K562 (cell line): Measurements from ENCODE around the gene METTL6. TPM values are rescaled to one million over a fixed set of nuclear protein-coding genes. Genes with fewer than 3 reads are reported as not detected.
A peak's percentile ranks its signal among the peaks of the same experiment; 100 is the strongest.

Experiments used
- ATAC-seq: fragments of 200-7000 bp; cut with Tn5 transposase; 3 replicates; pipeline ENCODE4 v1.9.1; 2020; ENCODE audit warnings: moderate library complexity
- BruUV-seq: library from RNA; stranded (reverse); fragments of 400-500 nt; replicated peaks from 2 replicates; lab custom pipeline; 2021; lab: Mats Ljungman, UMichigan
- CTCF ChIA-PET: fragments of 300-600 bp; formaldehyde crosslinking; extraction: SDS; loops from one replicate; lab custom pipeline; 2021; ENCODE audit warnings: low intra/inter-chr PET ratio; lab: Yijun Ruan, JAX
- POLR2A ChIA-PET: fragments of 300-600, 350-650 bp; sonication (Branson Sonifier 250); formaldehyde crosslinking; extraction: SDS; loops from one replicate; lab custom pipeline; 2021; ENCODE audit warnings: antibody characterized with exemption, inconsistent platforms; lab: Yijun Ruan, JAX
- DNase-seq, 4 experiments: peaks; one replicate each; pipeline versions ENCODE4 v3.0.0 to v3.0.0-alpha.2; 2011 to 2018; ENCODE audit warnings: low spot score in 3 of 4, mixed read lengths in 3 of 4; ENCODE audit errors: extremely low read depth in 1 of 4
- FAIRE-seq: peaks from 2 replicates; lab custom pipeline; 2011; peaks lifted over from hg19 to GRCh38; lab: Jason Lieb, UNC
- H2AFZ ChIP-seq: 2 replicates; pipeline ENCODE4 v1.6.0; 2011; ENCODE audit warnings: low read depth, low read length, control low read depth, inconsistent platforms
- H3K27ac ChIP-seq: fragments of 200-600 bp; 3 replicates; pipeline ENCODE4 v1.8.0; 2011; ENCODE audit warnings: low read depth, mild to moderate bottlenecking, control low read depth, inconsistent platforms, low read length, moderate library complexity, mixed read lengths; ENCODE audit errors: extremely low read depth
- H3K27me3 ChIP-seq, 2 experiments: fragments of 300-600 bp in 1 of 2; 2 replicates in 1 of 2; 3 replicates in 1 of 2; pipeline versions ENCODE4 v1.6.0 to v1.8.0; 2011; ENCODE audit warnings: inconsistent platforms in 2 of 2, low read length in 2 of 2, mild to moderate bottlenecking in 1 of 2, mixed read lengths in 1 of 2, moderate library complexity in 1 of 2; ENCODE audit not compliant: control insufficient read depth in 2 of 2, insufficient read depth in 2 of 2
- H3K36me3 ChIP-seq: fragments of 300-600 bp; 3 replicates; pipeline ENCODE4 v1.8.0; 2011; ENCODE audit warnings: mild to moderate bottlenecking, low read length, inconsistent platforms; ENCODE audit not compliant: control insufficient read depth, insufficient read depth
- H3K4me1 ChIP-seq, 2 experiments: fragments of 200-600 bp in 1 of 2; replicated peaks in 1 of 2; 2 replicates in 1 of 2; 3 replicates in 1 of 2; pipeline versions ENCODE4 v1.5.1 to v1.8.0; 2011; ENCODE audit warnings: inconsistent platforms in 2 of 2, low read length in 2 of 2, mild to moderate bottlenecking in 1 of 2, mixed read lengths in 1 of 2, moderate library complexity in 1 of 2; ENCODE audit not compliant: control insufficient read depth in 2 of 2, insufficient read depth in 2 of 2
- H3K4me2 ChIP-seq: 2 replicates; pipeline ENCODE4 v1.6.1; 2011; ENCODE audit warnings: low read length, control low read depth, inconsistent platforms, mixed read lengths; ENCODE audit not compliant: insufficient read depth
- H3K4me3 ChIP-seq: fragments of 200-600 bp; sonication (generic), shearing (Covaris generic); 2 replicates; pipeline ENCODE4 v1.5.1; 2016; ENCODE audit warnings: control low read depth, inconsistent platforms
- H3K79me2 ChIP-seq: fragments of 200-600 bp; 3 replicates; pipeline ENCODE4 v1.8.0; 2011; ENCODE audit warnings: low read length, inconsistent platforms; ENCODE audit not compliant: control insufficient read depth, insufficient read depth
- H3K9ac ChIP-seq, 2 experiments: 2 replicates each; pipeline versions ENCODE4 v1.6.0 to v1.6.1; 2011; ENCODE audit warnings: low read depth in 2 of 2, low read length in 2 of 2, control low read depth in 1 of 2, inconsistent platforms in 1 of 2, mild to moderate bottlenecking in 1 of 2, mixed read lengths in 1 of 2; ENCODE audit not compliant: insufficient read depth in 1 of 2
- H3K9me1 ChIP-seq: one replicate; pipeline ENCODE4 v1.6.0; 2011; ENCODE audit warnings: inconsistent platforms, mild to moderate bottlenecking, low read length, moderate library complexity; ENCODE audit not compliant: control insufficient read depth, insufficient read depth
- H3K9me3 ChIP-seq: replicated peaks from 2 replicates; pipeline ENCODE4 v1.5.1; 2011; ENCODE audit warnings: low read depth, low read length, inconsistent platforms; ENCODE audit not compliant: control insufficient read depth, insufficient read depth
- H4K20me1 ChIP-seq: replicated peaks from 2 replicates; pipeline ENCODE4 v1.6.1; 2011; ENCODE audit warnings: low read length, inconsistent platforms, mixed read lengths; ENCODE audit not compliant: control insufficient read depth, insufficient read depth
- ARID4B ChIP-seq: sonication (generic); formaldehyde crosslinking; IDR thresholded peaks from 2 replicates; pipeline ENCODE4 v1.8.0; 2022; ENCODE audit warnings: mild to moderate bottlenecking, missing genetic modification reagents
- FOXA3 ChIP-seq, 2 experiments: fragments of 450-650 bp in 1 of 2; sonication (generic) in 1 of 2; formaldehyde crosslinking; IDR thresholded peaks in 1 of 2; conservative IDR thresholded peaks in 1 of 2; 2 replicates each; pipeline versions ENCODE4 v1.4.0 to v1.8.0; 2020 to 2022; ENCODE audit warnings: mild to moderate bottlenecking in 2 of 2, missing genetic modification reagents in 1 of 2
- JUND ChIP-seq, 2 experiments: IDR thresholded peaks; 2 replicates in 1 of 2; 3 replicates in 1 of 2; pipeline ENCODE4 v1.6.1; 2011; ENCODE audit warnings: borderline replicate concordance in 2 of 2, low read depth in 2 of 2, low read length in 2 of 2, improper control_type of control experiment in 1 of 2, missing biosample characterization in 1 of 2, missing genetic modification characterization in 1 of 2, missing genetic modification reagents in 1 of 2
- KDM1A ChIP-seq, 2 experiments: fragments of 450-650 bp; IDR thresholded peaks; 2 replicates each; pipeline ENCODE4 v1.6.1; 2016; ENCODE audit warnings: mild to moderate bottlenecking in 2 of 2
- MEIS2 ChIP-seq: fragments of 450-650 bp; IDR thresholded peaks from 2 replicates; pipeline ENCODE4 v1.6.1; 2014; ENCODE audit warnings: mild to moderate bottlenecking; ENCODE audit not compliant: partially characterized antibody
- RFX1 ChIP-seq: fragments of 450-650 bp; IDR thresholded peaks from 2 replicates; pipeline ENCODE4 v1.6.1; 2016; ENCODE audit warnings: mild to moderate bottlenecking, moderate library complexity
- ZNF75A ChIP-seq: fragments of 450-650 bp; formaldehyde crosslinking; IDR thresholded peaks from 2 replicates; pipeline ENCODE4 v1.4.0; 2020; ENCODE audit warnings: mild to moderate bottlenecking
- WGBS: fragments of 100-300 bp; shearing (Covaris generic); methylation state at CpG from one replicate; pipeline ENCODE4 v1.1.6; 2016; ENCODE audit warnings: low coverage, mixed read lengths; ENCODE audit not compliant: insufficient coverage; ENCODE audit errors: missing lambda C conversion rate; 5-methylcytosine and 5-hydroxymethylcytosine counted together
- in situ Hi-C: fragments of 300-500 bp; cut with MboI; formaldehyde crosslinking; loops from 4 replicates; pipeline ENCODE4 v1.15.0; 2018; ENCODE audit warnings: inconsistent platforms, mixed read lengths
- intact Hi-C: fragments of 100-400 bp; cut with micrococcal nuclease; formaldehyde crosslinking; loops from 2 replicates; pipeline ENCODE4 v1.14.2; 2022
- polyA plus RNA-seq, 8 experiments: library from polyadenylated mRNA; depleted of rRNA in 4 of 8; stranded (reverse) in 5 of 8; unstranded in 3 of 8; fragments of >200 nt; fragmentation: Nextera tagmentation in 2 of 8; fragmentation: Illumina TruSeq in 1 of 8; extraction: Ambion mirVana in 2 of 8; extraction: Trizol in 1 of 8; gene quantifications; 2 replicates each; pipeline versions ENCODE4 v1.2.1 to v1.2.3, GENCODE V29; 2011 to 2014; ENCODE audit warnings: inconsistent platforms in 1 of 8, missing spikeins in 1 of 8
- total RNA-seq, 7 experiments: library from RNA; depleted of rRNA in 6 of 7; stranded (reverse); fragments of >200 nt in 6 of 7; fragmentation: Illumina TruSeq in 2 of 7; extraction: Trizol in 2 of 7; gene quantifications; 2 replicates each; pipeline versions ENCODE4 v1.2.1 to v1.2.3, GENCODE V29; 2011 to 2021; ENCODE audit warnings: low replicate concordance in 1 of 7
- TF ChIP-seq, protein P1 (sequence below): fragments of 450-650 bp; IDR thresholded peaks from 2 replicates; pipeline ENCODE4 v1.6.1; 2016

The METTL6 gene
- total and polyA plus RNA-seq, 9 of the 15 experiments (the other 6 are each of a cell fraction or from before 2014, with no cell fraction given): 18.8 to 61.5 (median 33.9) TPM

DNA sequence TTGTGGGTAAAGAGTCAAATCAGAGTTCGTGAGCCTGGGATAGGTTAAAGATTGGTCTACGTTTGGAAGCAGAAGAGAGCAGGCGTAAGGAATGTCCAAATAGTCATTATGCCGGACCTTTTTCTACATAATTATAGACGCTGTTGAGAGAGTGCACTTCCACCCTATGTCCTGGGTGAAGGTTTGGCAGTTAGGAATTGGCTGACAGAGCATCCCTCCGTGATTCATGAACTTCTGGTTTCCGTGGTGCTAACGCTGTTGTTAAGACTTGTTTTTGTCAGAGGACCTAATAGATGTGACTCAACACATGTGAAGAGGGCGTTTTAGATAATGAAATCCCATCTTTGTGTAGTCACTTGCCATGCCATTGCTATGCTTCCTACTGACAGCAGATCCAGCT is 1.2 kb upstream of the METTL6 start:
- Histone ChIP-seq H3K36me3 (peaks cover 51% of the 10 kb centered on the region), H3K9ac (peak overlapping the region; percentile 76 to 96), H3K4me2 (peak overlapping the region; percentile 94), H3K4me1 (peaks cover 3 to 9% of the 10 kb centered on the region in 2 experiments; a peak in 4 of 5 replicates), H3K9me1 (no peaks in the 10 kb centered on the region), H4K20me1 (no peaks in the 10 kb centered on the region), H3K27ac (no peak overlapping the region), H3K4me3 (peak overlapping the region; percentile 80), H2AFZ (0 out of 2 replicates have a peak overlapping the region, but pooled peaks have one; percentile 6), H3K27me3 (no peaks in the 10 kb centered on the region), H3K9me3 (peaks cover 5% of the 10 kb centered on the region), H3K79me2 (peaks cover 45% of the 10 kb centered on the region)
- intact Hi-C loops: loop anchor here (2.0 kb wide), 1 partner anchor 128 kb away; no protein-coding TSS in a partner anchor
- DNase-seq: peak in 2 of 4 experiments; percentile 26 to 37
- POLR2A ChIA-PET: no interaction called here
- 2% methylated on average over 9 of the region's 9 CpGs for WGBS
- in situ Hi-C loops: no loop called here
- TSS peak; percentile 41 for BruUV-seq
- CTCF ChIA-PET: interaction anchor here (0.5 kb wide), 1 partner anchor 171 kb away, joined by 3 read pairs; no protein-coding TSS in a partner anchor
- FAIRE-seq: no peak
- ATAC-seq: peak; percentile 14
- TF ChIP-seq JUND (IDR thresholded peaks at IDR 0.05; ENCODE audit: borderline replicate concordance, low read depth, low read length): no peak
- 0 out of 3 replicates have a peak, but pooled peaks have one; percentile 21 for TF ChIP-seq JUND (tag; IDR thresholded peaks at IDR 0.05; ENCODE audit: borderline replicate concordance, low read depth, low read length)
- peak; percentile 49 for TF ChIP-seq MEIS2
- no peak for TF ChIP-seq FOXA3 (CRISPR knock-in tag; conservative IDR thresholded peaks at IDR 0.05 in 1 of 2, IDR thresholded peaks at IDR 0.05 in 1 of 2)
- peak; percentile 30; the same call in 1 of the 2 replicates for TF ChIP-seq RFX1
- TF ChIP-seq ZNF75A (CRISPR knock-in tag): no peak
- TF ChIP-seq KDM1A (IDR thresholded peaks at IDR 0.05): peak in 1 of 2 experiments; percentile 8; a peak in 1 of 4 replicates
- TF ChIP-seq, protein P1, sequence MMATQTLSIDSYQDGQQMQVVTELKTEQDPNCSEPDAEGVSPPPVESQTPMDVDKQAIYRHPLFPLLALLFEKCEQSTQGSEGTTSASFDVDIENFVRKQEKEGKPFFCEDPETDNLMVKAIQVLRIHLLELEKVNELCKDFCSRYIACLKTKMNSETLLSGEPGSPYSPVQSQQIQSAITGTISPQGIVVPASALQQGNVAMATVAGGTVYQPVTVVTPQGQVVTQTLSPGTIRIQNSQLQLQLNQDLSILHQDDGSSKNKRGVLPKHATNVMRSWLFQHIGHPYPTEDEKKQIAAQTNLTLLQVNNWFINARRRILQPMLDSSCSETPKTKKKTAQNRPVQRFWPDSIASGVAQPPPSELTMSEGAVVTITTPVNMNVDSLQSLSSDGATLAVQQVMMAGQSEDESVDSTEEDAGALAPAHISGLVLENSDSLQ: peak; percentile 52
- TF ChIP-seq ARID4B (CRISPR knock-in tag): 0 out of 2 replicates have a peak, but pooled peaks have one; percentile 16
